HEK293 (cell line): ENCODE data around the gene CLIC4.

ENCODE experiments used
- CTCF ChIA-PET: fragments of 350-600 bp; formaldehyde crosslinking; extraction: SDS; loops from one replicate; lab custom pipeline; 2021; ENCODE audit warnings: antibody characterized with exemption; lab: Yijun Ruan, JAX
- POLR2A ChIA-PET: fragments of 300-600 bp; formaldehyde crosslinking; extraction: SDS; loops from one replicate; lab custom pipeline; 2020; ENCODE audit warnings: antibody characterized with exemption, inconsistent platforms; lab: Yijun Ruan, JAX
- H3K27ac ChIP-seq: fragments of 200-500 bp; sonication (Bioruptor generic); 2 replicates; pipeline ENCODE4 v1.5.1; 2014; ENCODE audit warnings: low read depth, low read length, control low read depth, inconsistent platforms; ENCODE audit errors: extremely low read depth
- H3K36me3 ChIP-seq, 2 experiments: fragments of 200-500 bp in 1 of 2; sonication (Bioruptor generic) in 1 of 2; 1 replicate in 1 of 2; 2 replicates in 1 of 2; pipeline ENCODE4 v1.5.1; 2014 to 2017; ENCODE audit warnings: inconsistent platforms in 2 of 2, low read length in 2 of 2; ENCODE audit not compliant: control insufficient read depth in 2 of 2, insufficient read depth in 1 of 2
- H3K4me1 ChIP-seq: fragments of 200-500 bp; sonication (Bioruptor generic); 2 replicates; pipeline ENCODE4 v1.5.1; 2014; ENCODE audit warnings: mild to moderate bottlenecking, low read length, inconsistent platforms; ENCODE audit not compliant: control insufficient read depth, insufficient read depth
- H3K4me3 ChIP-seq: 2 replicates; pipeline ENCODE4 v1.5.1; 2011; ENCODE audit warnings: low read depth, mild to moderate bottlenecking, control low read depth, low read length, moderate library complexity
- H3K9me3 ChIP-seq: fragments of 200-500 bp; sonication (Bioruptor generic); 2 replicates; pipeline ENCODE4 v1.5.1; 2014; ENCODE audit warnings: low read depth, low read length, inconsistent platforms; ENCODE audit not compliant: control insufficient read depth, insufficient read depth
- SETDB1 ChIP-seq: IDR thresholded peaks from one replicate; pipeline ENCODE4 v1.6.1; 2017; ENCODE audit warnings: mild to moderate bottlenecking, low read length, moderate library complexity, mixed read lengths; ENCODE audit not compliant: insufficient read length
- SP7 ChIP-seq: fragments of 450-650 bp; formaldehyde crosslinking; IDR thresholded peaks from 2 replicates; pipeline ENCODE4 v1.5.1; 2016; ENCODE audit warnings: missing biosample characterization, missing genetic modification characterization
- WT1 ChIP-seq: fragments of 450-650 bp; formaldehyde crosslinking; IDR thresholded peaks from 2 replicates; pipeline ENCODE4 v1.5.1; 2016; ENCODE audit warnings: missing biosample characterization, missing genetic modification characterization
- ZFP37 ChIP-seq: fragments of 450-650 bp; formaldehyde crosslinking; IDR thresholded peaks from 2 replicates; pipeline ENCODE4 v1.5.1; 2016; ENCODE audit warnings: missing biosample characterization, missing genetic modification characterization
- ZNF133 ChIP-seq: fragments of 450-650 bp; formaldehyde crosslinking; IDR thresholded peaks from 2 replicates; pipeline ENCODE4 v1.5.1; 2016; ENCODE audit warnings: missing biosample characterization, missing genetic modification characterization
- ZNF157 ChIP-seq: fragments of 450-650 bp; formaldehyde crosslinking; IDR thresholded peaks from 2 replicates; pipeline ENCODE4 v1.5.1; 2016; ENCODE audit warnings: missing biosample characterization, missing genetic modification characterization
- ZNF266 ChIP-seq: fragments of 450-650 bp; formaldehyde crosslinking; IDR thresholded peaks from 2 replicates; pipeline ENCODE4 v1.5.1; 2016; ENCODE audit warnings: missing biosample characterization, missing genetic modification characterization, low read depth
- ZNF366 ChIP-seq: fragments of 450-650 bp; formaldehyde crosslinking; conservative IDR thresholded peaks from 2 replicates; pipeline ENCODE4 v1.5.1; 2016; ENCODE audit warnings: missing biosample characterization, missing genetic modification characterization
- ZNF48 ChIP-seq: fragments of 450-650 bp; formaldehyde crosslinking; IDR thresholded peaks from 2 replicates; pipeline ENCODE4 v1.5.1; 2016; ENCODE audit warnings: missing biosample characterization, missing genetic modification characterization
- ZNF510 ChIP-seq: fragments of 450-650 bp; formaldehyde crosslinking; IDR thresholded peaks from 2 replicates; pipeline ENCODE4 v1.5.1; 2018; ENCODE audit warnings: mild to moderate bottlenecking, missing genetic modification characterization, missing biosample characterization; ENCODE audit not compliant: insufficient replicate concordance
- ZNF747 ChIP-seq: fragments of 450-650 bp; formaldehyde crosslinking; IDR thresholded peaks from 2 replicates; pipeline ENCODE4 v1.5.1; 2016; ENCODE audit warnings: missing biosample characterization, missing genetic modification characterization
- ZNF768 ChIP-seq: fragments of 450-650 bp; formaldehyde crosslinking; IDR thresholded peaks from 2 replicates; pipeline ENCODE4 v1.5.1; 2018; ENCODE audit warnings: missing biosample characterization, mild to moderate bottlenecking, missing genetic modification characterization
- TF ChIP-seq, protein P1 (sequence below): fragments of 450-650 bp; formaldehyde crosslinking; IDR thresholded peaks from 2 replicates; pipeline ENCODE4 v1.5.1; 2016; ENCODE audit warnings: missing biosample characterization, missing genetic modification characterization
- TF ChIP-seq, protein P2 (sequence below): fragments of 450-650 bp; formaldehyde crosslinking; IDR thresholded peaks from 2 replicates; pipeline ENCODE4 v1.5.1; 2016; ENCODE audit warnings: missing biosample characterization, missing genetic modification characterization
- TF ChIP-seq, protein P3 (sequence below): fragments of 450-650 bp; formaldehyde crosslinking; IDR thresholded peaks from 2 replicates; pipeline ENCODE4 v1.5.1; 2017; ENCODE audit warnings: missing biosample characterization, missing genetic modification characterization
- TF ChIP-seq, protein P4 (sequence below): sonication (generic); formaldehyde crosslinking; IDR thresholded peaks from 2 replicates; pipeline ENCODE4 v1.8.1; 2022; ENCODE audit warnings: mild to moderate bottlenecking, moderate library complexity, missing genetic modification reagents

CLIC4 gene

DNA sequence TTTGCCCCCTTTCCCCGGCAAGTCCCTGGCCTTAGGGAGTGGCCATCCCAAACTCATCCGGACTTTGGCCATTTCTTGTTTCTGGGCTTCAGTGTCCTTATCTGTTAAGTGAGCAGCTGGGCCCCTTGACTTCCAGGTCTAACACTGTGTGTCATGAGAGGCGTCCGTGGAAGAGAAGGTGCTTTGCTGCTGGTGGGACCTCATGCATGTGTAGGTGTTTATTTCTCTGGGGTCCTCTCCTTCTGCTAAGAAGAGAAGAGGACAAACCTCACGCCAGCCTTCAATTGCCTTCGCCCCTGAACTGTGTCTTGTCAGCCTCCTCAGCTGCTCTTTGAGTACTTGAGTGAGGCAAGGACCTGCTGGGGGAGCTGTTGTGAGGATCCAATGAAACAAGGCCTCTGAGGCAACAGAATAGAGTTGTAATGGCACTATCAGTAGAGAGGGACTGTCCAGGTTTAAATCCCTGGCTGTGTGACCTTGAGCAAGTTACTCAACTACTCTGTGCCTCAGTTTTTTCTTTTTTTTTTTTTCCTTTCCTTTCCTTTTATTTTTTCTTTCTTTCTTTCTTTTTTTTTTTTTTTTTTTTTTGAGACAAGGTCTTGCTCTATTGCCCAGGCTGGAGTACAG is 112.4 kb downstream of the CLIC4 start:
- Histone ChIP-seq H3K9me3 (no peaks in the 10 kb centered on the region), H3K4me1 (no peaks in the 10 kb centered on the region), H3K4me3 (no peak overlapping the region), H3K27ac (no peak overlapping the region), H3K36me3 (no peaks in the 10 kb centered on the region)
- ChIA-PET POLR2A (no interaction called here), CTCF (interaction anchor here (0.6 kb wide), 2 partner anchors 155 to 387 kb away, joined by 3 read pairs; no protein-coding TSS in a partner anchor)
- TF ChIP-seq ZNF366 (tag by site-specific recombination), result 0 out of 2 replicates have a peak, but pooled peaks have one; percentile 19
- TF ChIP-seq, protein P1, sequence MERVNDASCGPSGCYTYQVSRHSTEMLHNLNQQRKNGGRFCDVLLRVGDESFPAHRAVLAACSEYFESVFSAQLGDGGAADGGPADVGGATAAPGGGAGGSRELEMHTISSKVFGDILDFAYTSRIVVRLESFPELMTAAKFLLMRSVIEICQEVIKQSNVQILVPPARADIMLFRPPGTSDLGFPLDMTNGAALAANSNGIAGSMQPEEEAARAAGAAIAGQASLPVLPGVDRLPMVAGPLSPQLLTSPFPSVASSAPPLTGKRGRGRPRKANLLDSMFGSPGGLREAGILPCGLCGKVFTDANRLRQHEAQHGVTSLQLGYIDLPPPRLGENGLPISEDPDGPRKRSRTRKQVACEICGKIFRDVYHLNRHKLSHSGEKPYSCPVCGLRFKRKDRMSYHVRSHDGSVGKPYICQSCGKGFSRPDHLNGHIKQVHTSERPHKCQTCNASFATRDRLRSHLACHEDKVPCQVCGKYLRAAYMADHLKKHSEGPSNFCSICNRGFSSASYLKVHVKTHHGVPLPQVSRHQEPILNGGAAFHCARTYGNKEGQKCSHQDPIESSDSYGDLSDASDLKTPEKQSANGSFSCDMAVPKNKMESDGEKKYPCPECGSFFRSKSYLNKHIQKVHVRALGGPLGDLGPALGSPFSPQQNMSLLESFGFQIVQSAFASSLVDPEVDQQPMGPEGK, result no peak
- TF ChIP-seq, protein P2, sequence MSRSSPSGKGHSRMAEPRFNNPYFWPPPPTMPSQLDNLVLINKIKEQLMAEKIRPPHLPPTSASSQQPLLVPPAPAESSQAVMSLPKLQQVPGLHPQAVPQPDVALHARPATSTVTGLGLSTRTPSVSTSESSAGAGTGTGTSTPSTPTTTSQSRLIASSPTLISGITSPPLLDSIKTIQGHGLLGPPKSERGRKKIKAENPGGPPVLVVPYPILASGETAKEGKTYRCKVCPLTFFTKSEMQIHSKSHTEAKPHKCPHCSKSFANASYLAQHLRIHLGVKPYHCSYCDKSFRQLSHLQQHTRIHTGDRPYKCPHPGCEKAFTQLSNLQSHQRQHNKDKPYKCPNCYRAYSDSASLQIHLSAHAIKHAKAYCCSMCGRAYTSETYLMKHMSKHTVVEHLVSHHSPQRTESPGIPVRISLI (tag by site-specific recombination), result no peak
- no peak for TF ChIP-seq ZNF157 (tag by site-specific recombination)
- no peak for TF ChIP-seq ZNF747
- no peak for TF ChIP-seq ZNF266 (tag by site-specific recombination)
- TF ChIP-seq ZNF768 (tag by site-specific recombination), result 0 out of 2 replicates have a peak, but pooled peaks have one; percentile 34
- no peak for TF ChIP-seq SP7 (tag by site-specific recombination)

DNA sequence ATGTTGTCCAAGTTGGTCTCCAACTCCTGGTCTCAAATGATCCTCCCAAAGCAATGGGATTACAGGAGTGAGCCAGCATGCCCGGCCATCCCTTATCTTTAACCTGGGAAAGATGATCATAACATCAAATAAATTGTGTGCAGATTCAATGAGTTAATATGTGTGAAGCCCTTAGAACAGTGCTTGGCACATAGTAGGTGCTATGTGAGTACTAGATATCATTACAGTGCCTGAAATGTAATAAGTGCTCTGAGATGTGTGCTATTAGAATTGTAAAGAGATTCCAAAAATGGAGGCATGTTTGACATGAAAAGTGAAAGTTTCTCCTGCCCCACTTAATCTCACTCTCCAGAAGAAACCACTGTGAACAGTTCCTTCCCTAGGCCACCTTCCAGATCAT is 113.0 kb downstream of the CLIC4 start:
- TF ChIP-seq, protein P3, sequence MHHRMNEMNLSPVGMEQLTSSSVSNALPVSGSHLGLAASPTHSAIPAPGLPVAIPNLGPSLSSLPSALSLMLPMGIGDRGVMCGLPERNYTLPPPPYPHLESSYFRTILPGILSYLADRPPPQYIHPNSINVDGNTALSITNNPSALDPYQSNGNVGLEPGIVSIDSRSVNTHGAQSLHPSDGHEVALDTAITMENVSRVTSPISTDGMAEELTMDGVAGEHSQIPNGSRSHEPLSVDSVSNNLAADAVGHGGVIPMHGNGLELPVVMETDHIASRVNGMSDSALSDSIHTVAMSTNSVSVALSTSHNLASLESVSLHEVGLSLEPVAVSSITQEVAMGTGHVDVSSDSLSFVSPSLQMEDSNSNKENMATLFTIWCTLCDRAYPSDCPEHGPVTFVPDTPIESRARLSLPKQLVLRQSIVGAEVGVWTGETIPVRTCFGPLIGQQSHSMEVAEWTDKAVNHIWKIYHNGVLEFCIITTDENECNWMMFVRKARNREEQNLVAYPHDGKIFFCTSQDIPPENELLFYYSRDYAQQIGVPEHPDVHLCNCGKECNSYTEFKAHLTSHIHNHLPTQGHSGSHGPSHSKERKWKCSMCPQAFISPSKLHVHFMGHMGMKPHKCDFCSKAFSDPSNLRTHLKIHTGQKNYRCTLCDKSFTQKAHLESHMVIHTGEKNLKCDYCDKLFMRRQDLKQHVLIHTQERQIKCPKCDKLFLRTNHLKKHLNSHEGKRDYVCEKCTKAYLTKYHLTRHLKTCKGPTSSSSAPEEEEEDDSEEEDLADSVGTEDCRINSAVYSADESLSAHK (tag by site-specific recombination), result no peak
- TF ChIP-seq, protein P4, sequence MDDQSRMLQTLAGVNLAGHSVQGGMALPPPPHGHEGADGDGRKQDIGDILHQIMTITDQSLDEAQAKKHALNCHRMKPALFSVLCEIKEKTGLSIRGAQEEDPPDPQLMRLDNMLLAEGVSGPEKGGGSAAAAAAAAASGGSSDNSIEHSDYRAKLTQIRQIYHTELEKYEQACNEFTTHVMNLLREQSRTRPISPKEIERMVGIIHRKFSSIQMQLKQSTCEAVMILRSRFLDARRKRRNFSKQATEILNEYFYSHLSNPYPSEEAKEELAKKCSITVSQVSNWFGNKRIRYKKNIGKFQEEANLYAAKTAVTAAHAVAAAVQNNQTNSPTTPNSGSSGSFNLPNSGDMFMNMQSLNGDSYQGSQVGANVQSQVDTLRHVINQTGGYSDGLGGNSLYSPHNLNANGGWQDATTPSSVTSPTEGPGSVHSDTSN (CRISPR knock-in tag), result no peak
- no peak for TF ChIP-seq ZFP37
- TF ChIP-seq WT1 (tag by site-specific recombination), result no peak
- TF ChIP-seq ZNF510 (tag by site-specific recombination), result no peak
- no peak for TF ChIP-seq ZNF133 (tag by site-specific recombination)
- TF ChIP-seq ZNF48 (tag by site-specific recombination), result no peak
- TF ChIP-seq SETDB1, result no peak
- Histone ChIP-seq H3K27ac (no peak overlapping the region), H3K4me1 (no peaks in the 10 kb centered on the region), H3K9me3 (no peaks in the 10 kb centered on the region), H3K4me3 (no peak overlapping the region), H3K36me3 (no peaks in the 10 kb centered on the region)
- POLR2A ChIA-PET, result no interaction called here
- CTCF ChIA-PET, result interaction anchor here (0.6 kb wide), 1 partner anchor 154 kb away, joined by 3 read pairs; no protein-coding TSS in a partner anchor
